Midbrain (tissue), 1 donor: ENCODE results near the gene HIVEP3.
"Not testable (repeated sequence)": the region's sequence is repeated elsewhere in the genome, so short reads cannot be mapped to it uniquely, and the experiment has no call there.

Experiments
- DNase-seq: peaks from one replicate; lab custom pipeline; 2025; lab: John Stamatoyannopoulos, UW

HIVEP3 gene

GRCh38 chr1:41918450-41919043 is at the start of gene HIVEP3:
Gene HIVEP3, minus strand, starts transcription at chr1:41918922.
- peak; percentile 52 for DNase-seq

- DNase-seq = no peak
Observed at GRCh38 chr1:41964400-41964799, 45.7 kb upstream of the HIVEP3 start.

GRCh38 chr1:41963636-41964035 is 44.9 kb upstream of the HIVEP3 start:
- no peak for DNase-seq

DNA sequence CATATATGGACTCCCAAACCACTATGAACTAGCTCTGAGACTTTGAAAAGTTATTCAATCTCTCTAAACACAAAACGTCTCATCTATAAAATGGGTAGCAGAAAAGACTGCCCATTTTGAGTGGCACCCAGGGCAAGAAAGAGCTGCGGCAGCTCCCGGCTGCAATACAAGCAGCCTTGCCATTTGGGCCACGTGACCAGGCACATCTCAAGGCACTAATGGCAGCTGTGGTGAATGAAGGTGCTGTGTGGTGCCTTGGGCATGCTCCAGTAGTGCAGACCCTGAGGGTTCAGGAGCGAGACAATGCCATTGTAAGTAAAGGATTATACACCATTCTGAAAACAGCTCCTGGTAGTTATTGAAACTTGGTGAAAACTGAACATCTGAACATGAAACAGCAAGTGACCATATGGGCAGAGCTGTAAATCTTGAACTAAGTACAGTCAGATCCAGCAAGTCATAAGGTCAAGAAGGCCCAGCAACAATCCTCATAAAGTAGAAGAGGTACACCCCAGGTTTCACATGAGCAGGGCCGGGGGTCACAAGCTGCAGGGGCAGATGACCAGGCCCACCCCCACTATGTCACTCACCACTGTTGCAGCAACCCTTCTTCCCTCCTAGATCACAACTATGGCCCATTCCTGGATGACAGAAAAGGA is 39.4 kb upstream of the HIVEP3 start:
- no peak for DNase-seq

- no peak for DNase-seq
Observed at GRCh38 chr1:41957568-41957967, 38.8 kb upstream of the HIVEP3 start.

GRCh38 chr1:41955461-41956159 is 36.9 kb upstream of the HIVEP3 start:
- no peak for DNase-seq

GRCh38 chr1:41954533-41954944 is 35.8 kb upstream of the HIVEP3 start:
- DNase-seq = no peak

DNA sequence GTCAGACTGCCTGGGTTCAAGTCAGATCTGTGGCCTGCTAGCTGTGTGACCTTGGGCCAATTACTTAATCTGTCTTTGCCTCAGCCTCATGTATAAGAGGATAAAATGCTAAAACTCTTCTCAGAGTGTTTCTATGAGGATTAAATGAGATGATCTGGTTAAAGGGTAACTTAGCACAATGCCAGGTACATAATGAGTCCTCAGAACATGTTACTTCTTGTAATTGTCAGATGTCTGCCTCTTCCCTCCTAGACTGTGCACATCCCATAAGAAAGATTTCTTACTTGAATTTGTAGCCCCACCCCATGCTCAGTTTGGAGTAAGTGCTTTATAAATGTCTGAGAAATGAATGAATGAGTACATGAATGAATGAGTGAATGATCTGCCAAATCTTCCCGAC is 34.6 kb upstream of the HIVEP3 start:
- DNase-seq = no peak

DNA sequence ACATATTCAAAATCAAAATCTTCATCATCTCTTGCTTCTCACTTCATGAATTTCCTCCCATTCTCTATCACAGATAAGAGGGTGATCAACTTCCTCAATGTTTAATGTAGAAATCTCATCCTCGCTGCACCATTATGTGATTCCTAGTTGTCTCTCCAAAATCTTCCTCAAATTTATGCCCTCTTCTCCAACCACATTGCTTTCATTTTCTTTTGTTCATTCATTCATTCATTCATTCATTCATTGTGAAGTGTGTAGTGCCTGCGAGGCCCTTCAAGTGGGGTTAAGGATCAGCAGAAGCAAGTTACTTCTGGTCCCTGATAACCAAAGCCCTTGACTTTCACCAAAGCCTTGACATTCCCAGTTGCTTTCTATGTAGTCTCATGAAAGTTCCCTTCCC is 33.5 kb upstream of the HIVEP3 start:
- no peak for DNase-seq

DNA sequence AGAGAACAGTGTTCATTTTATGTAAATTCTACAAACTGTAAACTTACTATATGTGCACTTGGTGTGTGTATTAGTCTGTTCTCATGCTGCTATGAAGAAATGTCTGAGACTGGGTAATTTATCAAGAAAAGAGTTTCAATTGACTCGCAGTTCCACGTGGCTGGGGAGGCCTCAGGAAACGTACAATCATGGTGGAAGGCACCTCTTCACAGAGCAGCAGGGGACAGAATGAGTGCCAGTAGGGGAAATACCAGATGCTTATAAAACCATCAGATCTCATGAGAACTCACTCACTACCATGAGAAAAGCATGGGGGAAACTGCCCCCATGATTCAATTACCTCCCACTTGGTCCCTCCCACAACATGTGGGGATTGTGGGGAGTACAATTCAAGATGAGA is 32.8 kb upstream of the HIVEP3 start:
- DNase-seq = not testable (repeated sequence)

- DNase-seq = no peak
Observed at GRCh38 chr1:41950820-41951219, 32.1 kb upstream of the HIVEP3 start.

GRCh38 chr1:41945946-41946345 is 27.2 kb upstream of the HIVEP3 start:
- not testable (repeated sequence) for DNase-seq

DNA sequence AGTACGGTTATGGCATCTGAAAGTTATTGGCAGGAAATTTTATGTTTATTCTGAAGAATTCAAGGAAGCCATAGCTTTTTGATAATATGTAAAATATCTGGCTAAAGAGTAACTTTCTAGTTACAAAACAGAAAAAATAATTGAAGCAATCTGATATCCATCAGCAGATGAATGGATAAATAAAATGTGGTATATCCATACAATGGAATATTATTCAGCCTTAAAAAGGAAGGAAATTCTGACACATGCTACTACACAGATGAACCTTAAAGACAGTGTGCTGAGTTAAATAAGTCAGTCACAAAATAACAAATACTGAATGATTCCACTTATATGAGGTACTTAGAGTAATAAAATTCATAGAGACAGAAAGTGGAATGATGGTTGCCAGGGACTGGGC is 25.0 kb upstream of the HIVEP3 start:
- no peak for DNase-seq

DNA sequence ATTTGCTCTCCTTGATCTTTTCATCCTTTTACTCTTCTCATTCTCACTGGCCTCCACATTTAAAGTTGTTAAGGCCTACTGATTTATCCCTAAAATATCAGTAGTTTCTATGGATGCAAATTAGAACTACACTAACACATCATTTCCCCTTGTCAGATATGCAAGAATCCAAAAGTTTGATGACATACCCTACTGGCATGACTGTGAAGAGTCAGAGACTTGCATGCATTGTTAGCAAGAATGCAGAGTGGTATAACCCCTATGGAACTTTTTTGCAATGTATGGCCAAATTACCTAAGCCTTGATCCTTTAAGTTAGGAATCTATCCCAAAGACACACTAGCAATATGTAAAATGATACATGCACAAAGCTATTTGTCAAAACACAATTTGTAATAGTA is 23.6 kb upstream of the HIVEP3 start:
- DNase-seq = no peak

- no peak for DNase-seq
Observed at GRCh38 chr1:41941381-41941780, 22.7 kb upstream of the HIVEP3 start.

DNA sequence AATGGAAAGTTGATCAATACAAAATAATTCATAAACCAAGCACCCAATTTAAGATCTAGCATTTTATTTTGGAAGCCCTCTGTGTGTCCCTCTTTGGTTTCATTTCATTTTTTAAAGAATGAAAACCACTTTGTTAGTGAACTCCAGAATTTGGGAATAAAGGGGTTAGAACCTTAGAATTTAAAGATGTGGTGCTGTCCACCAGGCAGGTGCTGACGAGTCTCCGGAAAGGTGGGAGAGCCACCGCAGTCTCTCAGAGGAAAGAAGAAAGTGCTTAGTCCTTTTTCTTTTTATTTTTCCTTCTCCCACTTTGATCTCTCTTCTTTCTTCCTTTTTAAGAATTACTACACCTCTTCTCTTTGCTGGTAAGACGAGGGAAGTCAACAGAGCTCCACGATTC is 20.5 kb upstream of the HIVEP3 start:
- no peak for DNase-seq

DNA sequence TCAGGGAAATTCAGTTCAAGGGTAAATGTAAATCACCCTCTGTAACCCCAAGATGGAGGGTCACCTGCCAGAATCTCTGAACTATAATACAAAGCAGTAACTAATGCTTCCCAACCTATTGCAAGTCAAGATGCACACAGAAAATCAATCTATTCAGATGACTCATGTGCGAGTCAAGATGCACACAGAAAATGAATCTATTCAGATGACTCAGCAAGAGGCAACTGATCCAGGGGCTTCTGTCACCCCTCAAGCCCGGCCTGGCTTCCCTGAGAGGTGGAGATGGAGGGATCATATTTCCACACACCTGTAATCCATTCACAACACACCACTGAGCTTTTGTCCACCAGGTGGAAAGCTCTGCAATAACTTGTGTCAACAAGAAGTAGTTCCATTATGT is 17.4 kb upstream of the HIVEP3 start:
- DNase-seq = no peak

DNA sequence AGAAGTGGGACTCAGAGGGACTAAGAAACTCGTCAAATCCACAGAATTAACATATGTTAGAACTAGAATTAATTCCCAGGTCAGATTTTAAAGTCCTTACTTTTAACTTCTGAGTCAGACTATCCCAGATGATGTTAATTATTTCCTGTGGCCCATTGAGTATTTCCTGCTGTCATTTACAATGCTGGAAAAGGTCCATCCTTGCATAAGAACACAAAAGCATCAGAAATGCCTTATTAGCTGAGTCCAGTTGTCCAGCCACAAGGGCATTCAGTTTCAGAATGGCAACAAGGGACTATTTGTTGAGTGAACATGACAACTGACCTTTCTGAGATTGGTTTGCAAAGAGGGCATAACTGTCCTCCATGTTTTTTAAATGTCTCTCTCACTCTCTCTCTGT is 16.5 kb upstream of the HIVEP3 start:
- DNase-seq = peak; percentile 24

DNA sequence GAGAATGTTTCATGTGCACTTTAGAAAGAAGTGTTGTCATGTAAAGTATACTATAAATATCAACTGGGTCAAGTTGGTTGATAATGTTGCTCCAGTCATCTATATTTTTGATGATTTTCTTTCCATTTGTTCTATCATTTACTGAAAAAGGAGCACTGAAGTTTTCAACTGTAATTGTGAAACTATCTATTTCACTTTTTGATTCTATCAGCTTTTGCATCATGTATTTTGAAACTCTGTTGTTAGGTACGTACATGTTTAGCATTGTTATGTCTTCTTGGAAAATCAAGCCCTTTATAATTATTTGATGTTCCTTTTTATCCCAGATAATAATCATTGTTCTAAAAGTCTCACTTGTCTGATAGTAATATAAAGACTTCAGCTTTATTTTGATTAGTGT is 14.4 kb upstream of the HIVEP3 start:
- DNase-seq = no peak

DNA sequence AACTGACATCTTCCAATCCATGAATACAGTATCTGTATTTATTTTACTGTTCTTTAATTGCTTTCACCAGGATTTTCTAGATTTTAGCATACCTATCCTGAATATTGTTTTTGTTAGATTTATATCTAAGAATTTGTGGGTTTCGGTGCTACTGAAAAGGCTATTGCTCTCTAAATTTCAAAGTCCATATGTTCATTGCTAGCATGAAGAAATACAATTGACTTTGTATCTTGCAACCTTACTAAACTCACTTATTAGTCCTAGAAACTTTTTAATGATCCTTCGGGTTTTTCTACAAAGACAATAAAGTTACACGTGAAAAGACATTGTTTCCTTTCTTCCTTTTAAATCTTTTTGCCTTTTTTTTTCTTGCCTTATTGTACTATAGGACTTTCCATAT is 12.9 kb upstream of the HIVEP3 start:
- DNase-seq = no peak

DNA sequence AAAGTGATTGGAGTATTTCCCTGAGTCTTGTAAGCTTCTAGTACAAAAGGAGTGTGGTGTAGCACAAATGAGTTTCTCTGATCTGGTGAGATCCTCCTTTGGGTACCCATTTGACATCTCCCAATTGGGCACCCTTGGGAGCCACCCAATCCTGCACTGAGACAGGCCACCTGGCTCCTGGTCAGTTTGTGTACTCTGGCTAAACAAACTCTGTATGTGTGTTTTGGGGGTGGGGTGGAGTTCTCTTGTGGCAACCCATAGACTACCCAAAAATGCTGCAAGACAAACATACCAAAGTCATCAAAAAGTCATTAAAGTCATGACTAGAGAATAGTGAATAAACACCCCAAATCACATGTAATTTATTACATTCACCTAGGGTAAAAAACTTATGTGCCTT is 8.4 kb upstream of the HIVEP3 start:
- no peak for DNase-seq

- no peak for DNase-seq
Observed at GRCh38 chr1:41925712-41926111, 7.0 kb upstream of the HIVEP3 start.

DNA sequence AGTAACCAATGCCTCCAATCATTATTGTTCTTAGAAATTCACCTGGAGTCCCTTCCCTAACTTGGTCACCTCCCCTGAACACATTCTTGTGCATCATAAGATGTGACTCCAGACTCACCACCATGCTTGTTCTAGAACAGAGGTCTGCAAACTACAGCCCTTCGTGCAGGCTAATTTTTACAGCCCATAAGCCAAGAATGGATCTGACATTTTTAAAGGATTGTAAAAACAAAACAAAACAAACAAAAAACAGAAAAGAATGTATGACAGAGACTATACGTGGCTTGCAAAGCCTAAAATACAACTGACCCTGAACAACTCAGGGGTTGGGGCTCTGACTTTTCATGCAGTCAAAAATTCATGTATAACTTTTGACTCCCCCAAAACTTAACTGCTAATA is 6.2 kb upstream of the HIVEP3 start:
- no peak for DNase-seq

GRCh38 chr1:41921271-41921670 is 2.5 kb upstream of the HIVEP3 start:
- not testable (repeated sequence) for DNase-seq
